LNCaP clone FGC (cell line): ENCODE data around the gene PLAU.

Source experiments
- DNase-seq: peaks from one replicate; pipeline ENCODE4 v3.0.0-alpha.2; 2011; ENCODE audit warnings: low read depth
- H3K4me3 ChIP-seq: 2 replicates; pipeline ENCODE4 v1.5.1; 2011; ENCODE audit warnings: mild to moderate bottlenecking, low read depth, low read length, control low read depth
- CTCF ChIP-seq: IDR thresholded peaks from 2 replicates; pipeline ENCODE4 v1.5.1; 2012; ENCODE audit warnings: mild to moderate bottlenecking; ENCODE audit not compliant: control insufficient read depth, insufficient read depth; ENCODE audit errors: extremely low read depth

PLAU gene

DNA sequence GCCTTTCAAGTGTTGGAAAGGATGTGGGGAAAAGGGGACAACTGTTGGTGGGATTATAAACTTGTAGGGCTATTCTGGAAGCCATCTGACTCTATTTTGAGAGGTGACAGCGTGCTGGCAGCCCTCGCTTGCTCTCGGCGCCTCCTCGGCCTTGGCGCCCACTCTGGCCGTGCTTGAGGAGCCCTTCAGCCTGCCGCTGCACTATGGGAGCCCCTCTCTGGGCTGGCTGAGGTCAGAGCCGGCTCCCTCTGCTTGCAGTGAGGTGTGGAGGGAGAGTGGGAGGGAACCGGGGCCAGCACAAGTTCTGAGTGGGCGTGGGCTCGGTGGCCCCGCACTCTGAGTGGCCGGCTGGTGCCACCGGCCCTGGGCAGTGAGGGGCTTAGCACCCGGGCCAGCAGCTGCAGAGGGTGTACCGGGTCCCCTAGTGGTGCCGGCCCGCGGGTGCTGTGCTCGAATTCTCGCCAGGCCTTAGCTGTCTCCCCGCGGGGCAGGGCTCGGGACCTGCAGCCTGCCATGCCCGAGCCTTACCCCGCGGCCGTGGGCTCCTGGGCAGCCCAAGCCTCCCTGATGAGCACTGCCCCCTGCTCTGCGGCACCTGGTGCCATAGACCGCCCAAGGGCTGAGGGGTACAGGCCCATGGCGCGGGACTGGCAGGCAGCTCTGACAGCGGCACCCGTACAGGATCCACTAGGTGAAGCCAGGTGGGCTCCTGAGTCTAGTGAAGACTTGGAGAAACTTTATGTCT lies 33.6 kb downstream of the PLAU start:
- H3K4me3 ChIP-seq = no peak overlapping the region
- TF ChIP-seq CTCF = no peak
- DNase-seq = no peak

GRCh38 chr10:73946253-73947145 lies 35.6 kb downstream of the PLAU start:
- H3K4me3 ChIP-seq = no peak overlapping the region
- DNase-seq = no peak
- 0 out of 2 replicates have a peak, but pooled peaks have one; percentile 14 for TF ChIP-seq CTCF

DNA sequence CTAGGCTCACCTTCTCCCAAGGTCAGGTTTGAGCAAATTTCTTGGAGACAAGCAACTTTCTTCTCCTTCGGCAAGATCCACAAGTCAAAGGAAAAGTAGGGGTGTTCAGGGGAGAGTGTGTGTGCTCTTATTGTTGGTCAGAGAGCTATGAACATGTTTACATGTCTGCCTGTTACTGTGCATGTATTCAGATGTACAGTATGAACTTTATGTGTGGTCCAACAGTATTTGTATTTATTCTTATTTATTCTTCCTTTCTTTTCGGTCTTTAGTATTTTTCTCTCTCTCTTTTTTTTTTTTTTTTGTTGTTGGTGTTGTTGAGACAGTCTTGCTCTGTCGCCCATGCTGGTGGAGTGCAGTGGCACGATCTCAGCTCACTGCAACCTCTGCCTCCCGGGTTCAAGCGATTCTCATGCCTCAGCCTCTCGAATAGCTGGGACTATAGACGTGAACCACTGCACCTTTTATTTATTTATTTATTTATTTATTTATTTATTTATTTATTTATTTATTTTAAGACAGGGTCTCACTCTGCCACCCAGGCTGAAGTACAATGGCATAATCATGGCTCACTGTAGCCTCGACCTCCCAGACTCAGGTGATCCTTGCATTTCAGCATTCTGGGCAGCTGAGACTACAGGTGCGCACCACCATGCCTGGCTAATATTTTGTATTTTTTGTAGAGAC lies 38.2 kb downstream of the PLAU start:
- H3K4me3 ChIP-seq = no peak overlapping the region
- no peak for DNase-seq
- TF ChIP-seq CTCF = no peak

- no peak for DNase-seq
- H3K4me3 ChIP-seq = no peak overlapping the region
- no peak for TF ChIP-seq CTCF
These were observed 39.4 kb downstream of the PLAU start for GRCh38 chr10:73950155-73950948.

DNA sequence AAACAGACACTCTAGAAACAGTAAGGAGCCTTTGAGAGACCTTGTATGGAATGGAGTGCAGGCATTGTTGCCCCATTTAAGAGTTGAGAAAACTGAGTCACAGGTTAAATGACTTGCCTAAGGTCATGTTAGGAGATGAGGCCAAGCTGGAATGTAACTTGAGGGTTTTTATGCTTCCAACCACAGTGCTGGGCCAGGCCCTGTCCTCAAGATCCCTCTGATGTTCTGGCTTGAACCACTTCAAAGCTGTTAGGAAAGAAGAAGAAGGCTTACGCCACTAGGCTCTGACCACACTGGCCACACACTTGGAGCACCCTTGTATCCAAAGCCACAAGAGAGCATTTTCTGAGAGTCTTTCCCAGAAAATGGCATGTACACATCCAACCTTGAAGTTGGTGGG lies 42.7 kb downstream of the PLAU start:
- no peak for TF ChIP-seq CTCF
- no peak for DNase-seq
- H3K4me3 ChIP-seq = no peak overlapping the region

- no peak for DNase-seq
- TF ChIP-seq CTCF = no peak
These were observed 43.8 kb downstream of the PLAU start for GRCh38 chr10:73954737-73955136.

More at GRCh38 chr10:73954737-73955136, 43.8 kb downstream of the PLAU start:
- H3K4me3 ChIP-seq = no peak overlapping the region
